Muscle layer of colon (tissue), 2 donors: ENCODE measurements around the gene RIN3.

Experiments
- H3K27ac ChIP-seq: one replicate; pipeline ENCODE4 v1.7.0; 2013; ENCODE audit warnings: low read depth, mild to moderate bottlenecking, low read length, moderate library complexity
- H3K27me3 ChIP-seq, 2 donors: one replicate each; pipeline ENCODE4 v1.7.0; 2013; ENCODE audit warnings: low read length in 2 of 2, mild to moderate bottlenecking in 2 of 2; ENCODE audit not compliant: insufficient read depth in 2 of 2, control insufficient read depth in 1 of 2
- H3K36me3 ChIP-seq: one replicate; pipeline ENCODE4 v1.7.0; 2013; ENCODE audit warnings: mild to moderate bottlenecking, low read length; ENCODE audit not compliant: insufficient read depth
- H3K4me1 ChIP-seq: one replicate; pipeline ENCODE4 v1.7.0; 2013; ENCODE audit warnings: mild to moderate bottlenecking, low read length; ENCODE audit not compliant: insufficient read depth
- H3K4me3 ChIP-seq, 2 donors: one replicate each; pipeline ENCODE4 v1.7.0; 2013; ENCODE audit warnings: low read length in 2 of 2, low read depth in 1 of 2, mild to moderate bottlenecking in 1 of 2, moderate library complexity in 1 of 2
- H3K9ac ChIP-seq: one replicate; pipeline ENCODE4 v1.7.0; 2013; ENCODE audit warnings: low read length
- H3K9me3 ChIP-seq: one replicate; pipeline ENCODE4 v1.7.0; 2013; ENCODE audit warnings: mild to moderate bottlenecking, low read length
- donor health status: abdominal sarcoma.
- donor health status: Adenocarcinoma of cecum.

RIN3 gene

GRCh38 chr14:92473261-92473968, 40.2 kb upstream of the RIN3 start:
- no peaks in the 10 kb centered on the region for H3K27me3 ChIP-seq
- no peaks in the 10 kb centered on the region for H3K9me3 ChIP-seq
- H3K27ac ChIP-seq = no peak overlapping the region
- H3K4me1 ChIP-seq = no peaks in the 10 kb centered on the region
- H3K9ac ChIP-seq = no peak overlapping the region
- no peak overlapping the region for H3K4me3 ChIP-seq
- no peaks in the 10 kb centered on the region for H3K36me3 ChIP-seq

- H3K9me3 ChIP-seq = no peaks in the 10 kb centered on the region
Measured at GRCh38 chr14:92473969-92474535, 39.5 kb upstream of the RIN3 start.

GRCh38 chr14:92475037-92475436, 38.5 kb upstream of the RIN3 start:
- no peaks in the 10 kb centered on the region for H3K27me3 ChIP-seq
- no peaks in the 10 kb centered on the region for H3K36me3 ChIP-seq
- no peak overlapping the region for H3K9ac ChIP-seq
- H3K4me1 ChIP-seq = no peaks in the 10 kb centered on the region
- H3K27ac ChIP-seq = no peak overlapping the region
- no peaks in the 10 kb centered on the region for H3K9me3 ChIP-seq
- H3K4me3 ChIP-seq = no peak overlapping the region

More at GRCh38 chr14:92473969-92474535, 39.5 kb upstream of the RIN3 start:
- no peak overlapping the region for H3K4me3 ChIP-seq
- no peak overlapping the region for H3K9ac ChIP-seq
- no peaks in the 10 kb centered on the region for H3K4me1 ChIP-seq
- no peak overlapping the region for H3K27ac ChIP-seq
- no peaks in the 10 kb centered on the region for H3K27me3 ChIP-seq
- H3K36me3 ChIP-seq = no peaks in the 10 kb centered on the region

GRCh38 chr14:92475451-92476187, 38.0 kb upstream of the RIN3 start:
- Histone ChIP-seq H3K36me3 (no peaks in the 10 kb centered on the region), H3K4me3 (no peak overlapping the region), H3K9ac (no peak overlapping the region), H3K9me3 (no peaks in the 10 kb centered on the region), H3K27ac (no peak overlapping the region), H3K27me3 (no peaks in the 10 kb centered on the region), H3K4me1 (no peaks in the 10 kb centered on the region)

GRCh38 chr14:92480856-92481255, 32.7 kb upstream of the RIN3 start:
- Histone ChIP-seq H3K9ac (no peak overlapping the region), H3K9me3 (no peaks in the 10 kb centered on the region), H3K27ac (no peak overlapping the region), H3K27me3 (no peaks in the 10 kb centered on the region), H3K36me3 (no peaks in the 10 kb centered on the region), H3K4me1 (peaks cover 4% of the 10 kb centered on the region), H3K4me3 (no peak overlapping the region)

- no peak overlapping the region for H3K4me3 ChIP-seq
- no peaks in the 10 kb centered on the region for H3K27me3 ChIP-seq
- H3K27ac ChIP-seq = no peak overlapping the region
Measured at GRCh38 chr14:92481386-92481785, 32.2 kb upstream of the RIN3 start.

GRCh38 chr14:92481811-92482555, 31.6 kb upstream of the RIN3 start:
- no peak overlapping the region for H3K27ac ChIP-seq

More at GRCh38 chr14:92481386-92481785, 32.2 kb upstream of the RIN3 start:
- H3K4me1 ChIP-seq = peaks cover 5% of the 10 kb centered on the region
- H3K9ac ChIP-seq = no peak overlapping the region
- H3K36me3 ChIP-seq = no peaks in the 10 kb centered on the region
- H3K9me3 ChIP-seq = no peaks in the 10 kb centered on the region

GRCh38 chr14:92482621-92483319, 30.8 kb upstream of the RIN3 start:
- no peaks in the 10 kb centered on the region for H3K9me3 ChIP-seq
- H3K9ac ChIP-seq = no peak overlapping the region
- H3K27ac ChIP-seq = no peak overlapping the region
- no peaks in the 10 kb centered on the region for H3K36me3 ChIP-seq
- peaks cover 9% of the 10 kb centered on the region for H3K4me1 ChIP-seq
- H3K4me3 ChIP-seq = no peak overlapping the region
- H3K27me3 ChIP-seq = no peaks in the 10 kb centered on the region

More at GRCh38 chr14:92481811-92482555, 31.6 kb upstream of the RIN3 start:
- Histone ChIP-seq H3K9ac (no peak overlapping the region), H3K27me3 (no peaks in the 10 kb centered on the region), H3K4me1 (peaks cover 9% of the 10 kb centered on the region), H3K9me3 (no peaks in the 10 kb centered on the region), H3K36me3 (no peaks in the 10 kb centered on the region), H3K4me3 (no peak overlapping the region)

GRCh38 chr14:92484132-92484823, 29.3 kb upstream of the RIN3 start:
- no peaks in the 10 kb centered on the region for H3K36me3 ChIP-seq
- H3K9me3 ChIP-seq = no peaks in the 10 kb centered on the region
- H3K27me3 ChIP-seq = no peaks in the 10 kb centered on the region
- no peak overlapping the region for H3K9ac ChIP-seq
- peaks cover 9% of the 10 kb centered on the region for H3K4me1 ChIP-seq
- H3K27ac ChIP-seq = no peak overlapping the region
- H3K4me3 ChIP-seq = no peak overlapping the region

- no peaks in the 10 kb centered on the region for H3K36me3 ChIP-seq
- peaks cover 6% of the 10 kb centered on the region for H3K4me1 ChIP-seq
- no peaks in the 10 kb centered on the region for H3K9me3 ChIP-seq
- H3K27me3 ChIP-seq = no peaks in the 10 kb centered on the region
- no peak overlapping the region for H3K27ac ChIP-seq
- H3K9ac ChIP-seq = no peak overlapping the region
- H3K4me3 ChIP-seq = no peak overlapping the region
Measured at GRCh38 chr14:92486881-92487280, 26.7 kb upstream of the RIN3 start.
